OCI-LY7 (cell line): ENCODE results near the gene APLP2. TPM values are rescaled to one million over a fixed set of nuclear protein-coding genes. Genes with fewer than 3 reads are reported as not detected.

Experiments used
- BruUV-seq: library from RNA; stranded (reverse); fragments of 400-500 nt; replicated peaks from 2 replicates; lab custom pipeline; 2021; lab: Mats Ljungman, UMichigan
- CTCF ChIA-PET: fragments of 300-600 bp; sonication (Branson Sonifier 250); formaldehyde crosslinking; loops from one replicate; lab custom pipeline; 2022; ENCODE audit warnings: antibody characterized with exemption; ENCODE audit not compliant: unreplicated experiment; lab: Charles Lee
- POLR2A ChIA-PET: fragments of 300-600 bp; sonication (Branson Sonifier 250); formaldehyde crosslinking; loops from one replicate; lab custom pipeline; 2022; ENCODE audit warnings: antibody characterized with exemption; lab: Charles Lee
- DNase-seq: peaks from one replicate; pipeline ENCODE4 v3.0.0-alpha.2; 2015; ENCODE audit warnings: low spot score
- H2AFZ ChIP-seq: fragments of 200-600 bp; sonication (generic), shearing (Covaris generic); 2 replicates; pipeline ENCODE4 v1.6.1; 2014; ENCODE audit warnings: mild to moderate bottlenecking, antibody characterized with exemption, low read length, moderate library complexity
- H3K27ac ChIP-seq: fragments of 200-600 bp; sonication (generic); 2 replicates; pipeline ENCODE4 v1.5.1; 2014; ENCODE audit warnings: mixed run types, low read depth, mild to moderate bottlenecking, moderate library complexity, low read length, inconsistent platforms; ENCODE audit not compliant: poor library complexity, severe bottlenecking
- H3K36me3 ChIP-seq: fragments of 200-600 bp; sonication (generic); 2 replicates; pipeline ENCODE4 v1.6.1; 2014; ENCODE audit warnings: mild to moderate bottlenecking, antibody characterized with exemption, low read length, moderate library complexity, mixed read lengths; ENCODE audit not compliant: insufficient read depth
- H3K4me1 ChIP-seq: fragments of 200-600 bp; sonication (generic); 2 replicates; pipeline ENCODE4 v1.5.1; 2014; ENCODE audit warnings: mild to moderate bottlenecking, low read length; ENCODE audit not compliant: insufficient read depth, poor library complexity, severe bottlenecking
- H3K4me2 ChIP-seq: fragments of 200-600 bp; sonication (generic); 2 replicates; pipeline ENCODE4 v1.6.1; 2014; ENCODE audit warnings: mild to moderate bottlenecking, low read length
- H3K4me3 ChIP-seq: fragments of 200-600 bp; sonication (generic); 2 replicates; pipeline ENCODE4 v1.5.1; 2014; ENCODE audit warnings: mild to moderate bottlenecking, low read depth, low read length; ENCODE audit not compliant: poor library complexity, severe bottlenecking
- H3K79me2 ChIP-seq: fragments of 200-600 bp; sonication (generic); 2 replicates; pipeline ENCODE4 v1.6.1; 2016; ENCODE audit warnings: low read depth, mild to moderate bottlenecking, low read length, moderate library complexity, mixed read lengths; ENCODE audit not compliant: insufficient read depth
- H3K9me2 ChIP-seq: fragments of 200-600 bp; sonication (generic); 2 replicates; pipeline ENCODE4 v1.6.1; 2016; ENCODE audit warnings: mild to moderate bottlenecking, low read length, mixed read lengths; ENCODE audit not compliant: insufficient read depth
- H3K9me3 ChIP-seq: fragments of 200-600 bp; sonication (generic); 2 replicates; pipeline ENCODE4 v1.6.1; 2014; ENCODE audit warnings: mild to moderate bottlenecking, mixed run types, low read length, mixed read lengths
- H4K20me1 ChIP-seq: fragments of 200-600 bp; sonication (generic); 2 replicates; pipeline ENCODE4 v1.6.1; 2014; ENCODE audit warnings: mild to moderate bottlenecking, antibody characterized with exemption, low read length, moderate library complexity, mixed read lengths; ENCODE audit not compliant: insufficient read depth
- EZH2phosphoT487 ChIP-seq: fragments of 200-600 bp; sonication (generic); IDR thresholded peaks from 2 replicates; pipeline ENCODE4 v1.6.1; 2018; ENCODE audit warnings: low read depth, borderline replicate concordance, mild to moderate bottlenecking, mixed run types, antibody characterized with exemption, low read length, moderate library complexity, mixed read lengths
- intact Hi-C: fragments of 100-400 bp; cut with micrococcal nuclease; formaldehyde crosslinking; loops from one replicate; pipeline ENCODE4 v1.10.0; 2022; ENCODE audit not compliant: unreplicated experiment
- total RNA-seq, 2 experiments: library from RNA; depleted of rRNA in 1 of 2; stranded (reverse); fragments of >200 nt in 1 of 2; shearing (Covaris generic) in 1 of 2; gene quantifications; 2 replicates each; pipeline ENCODE4 v1.2.3, GENCODE V29; 2014 to 2022
- TF ChIP-seq, protein P1 (sequence below): fragments of 200-600 bp; sonication (generic); conservative IDR thresholded peaks from 2 replicates; pipeline ENCODE4 v1.5.1; 2014; ENCODE audit warnings: mild to moderate bottlenecking, antibody characterized with exemption, low read length, moderate library complexity, mixed read lengths

Gene APLP2
- total RNA-seq, 2 experiments from 2014 or later = 147 to 284 TPM

GRCh38 chr11:130114281-130114680 is 44.6 kb downstream of the APLP2 start:
- ChIA-PET POLR2A (interaction anchor here (0.7 to 1.6 kb wide), 8 partner anchors 13 to 164 kb away, joined by 3 to 8 read pairs (median 4); no protein-coding TSS in a partner anchor), CTCF (interaction anchor here (0.5 to 1.6 kb wide), 3 partner anchors 18 to 125 kb away, joined by 3 to 4 read pairs (median 3); no protein-coding TSS in a partner anchor)
- Histone ChIP-seq H4K20me1 (peaks cover 12% of the 10 kb centered on the region; the same call in 1 of the 2 replicates), H3K9me2 (no peaks in the 10 kb centered on the region), H3K27ac (peak overlapping the region; percentile 35), H3K4me3 (no peak overlapping the region), H3K4me2 (peak overlapping the region; percentile 30), H3K4me1 (peaks cover 56% of the 10 kb centered on the region), H3K79me2 (peaks cover 46% of the 10 kb centered on the region), H3K36me3 (peaks cover 79% of the 10 kb centered on the region), H2AFZ (no peak overlapping the region), H3K9me3 (no peaks in the 10 kb centered on the region; the same call in 1 of the 2 replicates)
- peak; percentile 28 for DNase-seq
- no peak for TF ChIP-seq EZH2phosphoT487
- TF ChIP-seq, protein P1, sequence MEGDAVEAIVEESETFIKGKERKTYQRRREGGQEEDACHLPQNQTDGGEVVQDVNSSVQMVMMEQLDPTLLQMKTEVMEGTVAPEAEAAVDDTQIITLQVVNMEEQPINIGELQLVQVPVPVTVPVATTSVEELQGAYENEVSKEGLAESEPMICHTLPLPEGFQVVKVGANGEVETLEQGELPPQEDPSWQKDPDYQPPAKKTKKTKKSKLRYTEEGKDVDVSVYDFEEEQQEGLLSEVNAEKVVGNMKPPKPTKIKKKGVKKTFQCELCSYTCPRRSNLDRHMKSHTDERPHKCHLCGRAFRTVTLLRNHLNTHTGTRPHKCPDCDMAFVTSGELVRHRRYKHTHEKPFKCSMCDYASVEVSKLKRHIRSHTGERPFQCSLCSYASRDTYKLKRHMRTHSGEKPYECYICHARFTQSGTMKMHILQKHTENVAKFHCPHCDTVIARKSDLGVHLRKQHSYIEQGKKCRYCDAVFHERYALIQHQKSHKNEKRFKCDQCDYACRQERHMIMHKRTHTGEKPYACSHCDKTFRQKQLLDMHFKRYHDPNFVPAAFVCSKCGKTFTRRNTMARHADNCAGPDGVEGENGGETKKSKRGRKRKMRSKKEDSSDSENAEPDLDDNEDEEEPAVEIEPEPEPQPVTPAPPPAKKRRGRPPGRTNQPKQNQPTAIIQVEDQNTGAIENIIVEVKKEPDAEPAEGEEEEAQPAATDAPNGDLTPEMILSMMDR = peak; percentile 26; the same call in 1 of the 2 replicates
- no TSS peak for BruUV-seq
- intact Hi-C loops = no loop called here

DNA sequence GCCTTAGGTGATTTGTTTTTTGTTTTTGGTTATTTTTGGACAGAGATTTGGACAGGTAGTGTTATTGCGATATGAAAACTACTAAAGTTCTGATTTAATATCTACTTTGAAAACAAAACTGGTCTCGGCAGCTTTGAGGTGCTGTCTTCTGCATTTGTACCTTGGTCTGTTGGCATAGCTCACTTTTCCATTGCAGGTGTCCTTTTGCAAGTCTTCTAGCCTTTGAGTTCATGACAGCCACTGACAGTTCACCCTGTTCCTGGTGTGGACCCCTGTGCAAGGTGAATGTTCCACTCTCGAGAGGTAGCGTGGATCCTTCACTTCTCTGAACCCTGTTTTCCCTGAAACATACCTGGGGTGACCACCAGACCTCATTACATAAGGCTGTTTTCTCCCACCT is 45.0 kb downstream of the APLP2 start:
- ChIA-PET POLR2A (interaction anchor here (0.6 to 1.6 kb wide), 11 partner anchors 12 to 1812 kb away, joined by 3 to 8 read pairs (median 4); no protein-coding TSS in a partner anchor), CTCF (interaction anchor here (0.5 to 1.6 kb wide), 4 partner anchors 9 to 126 kb away, joined by 3 to 4 read pairs (median 3); no protein-coding TSS in a partner anchor)
- Histone ChIP-seq H3K36me3 (peaks cover 79% of the 10 kb centered on the region), H2AFZ (no peak overlapping the region), H3K4me3 (no peak overlapping the region), H3K4me1 (peaks cover 60% of the 10 kb centered on the region), H3K9me2 (no peaks in the 10 kb centered on the region), H3K9me3 (no peaks in the 10 kb centered on the region; the same call in 1 of the 2 replicates), H4K20me1 (peaks cover 12% of the 10 kb centered on the region; the same call in 1 of the 2 replicates), H3K4me2 (peak overlapping the region; percentile 30), H3K27ac (peak overlapping the region; percentile 35), H3K79me2 (peaks cover 51% of the 10 kb centered on the region)
- no peak for TF ChIP-seq EZH2phosphoT487
- TF ChIP-seq, protein P1 = peak; percentile 3; the same call in 1 of the 2 replicates
- intact Hi-C loops = loop anchor here (5.0 kb wide), 1 partner anchor 92 kb away; no protein-coding TSS in a partner anchor
- no TSS peak for BruUV-seq
- DNase-seq = peak; percentile 51
